GM21825 (cell line): Measurements from ENCODE around the gene IGSF8.

Source experiments
- ATAC-seq: cut with Tn5 transposase; IDR thresholded peaks from one replicate; pipeline ENCODE4 v1.9.1; 2021; ENCODE audit warnings: mild to moderate bottlenecking, moderate library complexity; ENCODE audit not compliant: unreplicated experiment

Gene IGSF8

GRCh38 chr1:160043543-160043942 is 54.9 kb downstream of the IGSF8 start:
- no peak for ATAC-seq
